MM.1S (cell line): ENCODE data around the gene TSC22D3.

ENCODE experiments used
- CTCF ChIP-seq: fragments of 300-600 bp; sonication (generic); IDR thresholded peaks from 2 replicates; pipeline ENCODE4 v1.5.1; 2016; ENCODE audit warnings: antibody characterized with exemption, low read length, mixed read lengths
- EZH2 ChIP-seq: fragments of 300-600 bp; sonication (generic); optimal IDR thresholded peaks from 2 replicates; pipeline ENCODE3; 2017; ENCODE audit warnings: low read depth, mild to moderate bottlenecking, antibody characterized with exemption, low read length, mixed read lengths
- EZH2phosphoT487 ChIP-seq: fragments of 300-600 bp; sonication (generic); IDR thresholded peaks from 2 replicates; pipeline ENCODE4 v1.6.1; 2018; ENCODE audit warnings: antibody characterized with exemption, low read length

- TF ChIP-seq EZH2: no peak
- peak; percentile 60 for TF ChIP-seq CTCF
- no peak for TF ChIP-seq EZH2phosphoT487
Measured at GRCh38 chrX:107672955-107673378, 102.6 kb downstream of the TSC22D3 start.
